Suprapubic skin (tissue), 4 donors: ENCODE results near the gene ATP9B. TPM values are rescaled to one million over a fixed set of nuclear protein-coding genes. Genes with fewer than 3 reads are reported as not detected.

Source experiments
- DNase-seq, 2 donors: peaks; one replicate each; pipeline ENCODE4 v3.0.0-alpha.2; 2019; ENCODE audit warnings: low spot score in 2 of 2
- H3K27ac ChIP-seq: fragments of 200-600 bp; sonication (generic); one replicate; pipeline ENCODE4 v1.5.1; 2019
- H3K27me3 ChIP-seq: fragments of 200-600 bp; sonication (generic); one replicate; pipeline ENCODE4 v1.5.1; 2019
- H3K36me3 ChIP-seq: fragments of 200-600 bp; sonication (generic); one replicate; pipeline ENCODE4 v1.5.1; 2019
- H3K4me1 ChIP-seq: fragments of 200-600 bp; sonication (generic); one replicate; pipeline ENCODE4 v1.5.1; 2019
- H3K4me3 ChIP-seq: fragments of 200-600 bp; sonication (generic); one replicate; pipeline ENCODE4 v1.5.1; 2019; ENCODE audit warnings: mild to moderate bottlenecking
- H3K9me3 ChIP-seq: fragments of 200-600 bp; sonication (generic); one replicate; pipeline ENCODE4 v1.5.1; 2019
- EP300 ChIP-seq: sonication (generic); formaldehyde crosslinking; IDR thresholded peaks from one replicate; pipeline ENCODE4 v1.6.1; 2017; ENCODE audit warnings: antibody characterized with exemption
- POLR2A ChIP-seq, 2 donors: fragments of 450-650 bp; IDR thresholded peaks; one replicate each; pipeline ENCODE4 v1.6.1; 2017; ENCODE audit warnings: antibody characterized with exemption in 2 of 2, mild to moderate bottlenecking in 2 of 2, moderate library complexity in 2 of 2
- POLR2AphosphoS5 ChIP-seq, 3 donors: sonication (generic); formaldehyde crosslinking; IDR thresholded peaks; one replicate each; pipeline ENCODE4 v1.6.1; 2017; ENCODE audit warnings: antibody characterized with exemption in 3 of 3
- WGBS: methylation state at CpG from one replicate; pipeline ENCODE4 v1.1.5; 2018; 5-methylcytosine and 5-hydroxymethylcytosine counted together
- total RNA-seq, 4 donors: library from RNA; depleted of rRNA; stranded (reverse); fragments of >200 nt; gene quantifications; one replicate each; pipeline ENCODE4 v1.1.0, GENCODE V29; 2016
- TF ChIP-seq, protein P1 (sequence below), 2 donors: fragments of 200-600 bp in 1 of 2; fragments of 450-650 bp in 1 of 2; sonication (generic) in 1 of 2; IDR thresholded peaks; one replicate each; pipeline ENCODE4 v1.5.1; 2016 to 2019; ENCODE audit warnings: antibody characterized with exemption in 2 of 2, mild to moderate bottlenecking in 1 of 2, moderate library complexity in 1 of 2

The ATP9B gene
- total RNA-seq, 4 donors from 2014 or later, result 30.2 to 109 (median 37.4) TPM

- Histone ChIP-seq H3K9me3 (no peaks in the 10 kb centered on the region), H3K4me1 (no peaks in the 10 kb centered on the region), H3K27ac (no peak overlapping the region), H3K27me3 (no peaks in the 10 kb centered on the region), H3K4me3 (no peak overlapping the region), H3K36me3 (peaks cover 20% of the 10 kb centered on the region)
- DNase-seq, result no peak
- WGBS, result 41% methylated on average over 2 of the region's 2 CpGs
- TF ChIP-seq, protein P1, sequence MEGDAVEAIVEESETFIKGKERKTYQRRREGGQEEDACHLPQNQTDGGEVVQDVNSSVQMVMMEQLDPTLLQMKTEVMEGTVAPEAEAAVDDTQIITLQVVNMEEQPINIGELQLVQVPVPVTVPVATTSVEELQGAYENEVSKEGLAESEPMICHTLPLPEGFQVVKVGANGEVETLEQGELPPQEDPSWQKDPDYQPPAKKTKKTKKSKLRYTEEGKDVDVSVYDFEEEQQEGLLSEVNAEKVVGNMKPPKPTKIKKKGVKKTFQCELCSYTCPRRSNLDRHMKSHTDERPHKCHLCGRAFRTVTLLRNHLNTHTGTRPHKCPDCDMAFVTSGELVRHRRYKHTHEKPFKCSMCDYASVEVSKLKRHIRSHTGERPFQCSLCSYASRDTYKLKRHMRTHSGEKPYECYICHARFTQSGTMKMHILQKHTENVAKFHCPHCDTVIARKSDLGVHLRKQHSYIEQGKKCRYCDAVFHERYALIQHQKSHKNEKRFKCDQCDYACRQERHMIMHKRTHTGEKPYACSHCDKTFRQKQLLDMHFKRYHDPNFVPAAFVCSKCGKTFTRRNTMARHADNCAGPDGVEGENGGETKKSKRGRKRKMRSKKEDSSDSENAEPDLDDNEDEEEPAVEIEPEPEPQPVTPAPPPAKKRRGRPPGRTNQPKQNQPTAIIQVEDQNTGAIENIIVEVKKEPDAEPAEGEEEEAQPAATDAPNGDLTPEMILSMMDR (IDR thresholded peaks at IDR 0.05), result no peak
These were observed 54.8 kb downstream of the ATP9B start for GRCh38 chr18:79123948-79124347.

- TF ChIP-seq POLR2A (IDR thresholded peaks at IDR 0.05) (no peak), POLR2AphosphoS5 (IDR thresholded peaks at IDR 0.05) (no peak), EP300 (no peak)
- TF ChIP-seq, protein P1 (IDR thresholded peaks at IDR 0.05), result no peak
- no peaks in the 10 kb centered on the region for H3K27me3 ChIP-seq
- no peaks in the 10 kb centered on the region for H3K4me1 ChIP-seq
- no peaks in the 10 kb centered on the region for H3K9me3 ChIP-seq
- H3K4me3 ChIP-seq, result no peak overlapping the region
- peaks cover 21% of the 10 kb centered on the region for H3K36me3 ChIP-seq
- no peak overlapping the region for H3K27ac ChIP-seq
- no peak for DNase-seq
- 79% methylated on average over 3 of the region's 3 CpGs for WGBS
These were observed 59.9 kb downstream of the ATP9B start for GRCh38 chr18:79129120-79129519.

DNA sequence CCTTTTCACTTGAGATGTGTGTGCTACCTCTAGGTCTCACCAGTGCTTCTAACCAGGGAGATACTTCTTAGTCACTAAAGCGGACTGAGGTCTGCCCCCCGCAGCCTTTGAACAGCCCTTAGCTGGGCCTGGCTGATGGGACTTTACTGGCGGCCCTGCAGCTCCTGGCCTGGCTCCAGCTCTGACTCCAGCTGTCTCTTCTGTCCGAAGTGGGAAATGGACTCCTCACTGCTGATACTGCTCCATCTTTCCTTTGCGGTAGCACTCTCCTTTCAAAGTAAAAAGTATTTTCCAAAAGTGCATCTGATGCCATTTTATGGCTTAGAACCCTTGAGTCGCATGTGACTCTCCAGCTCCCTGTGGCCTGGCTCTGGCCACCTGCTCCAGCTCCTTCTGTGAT is 64.5 kb downstream of the ATP9B start:
- no peak for TF ChIP-seq POLR2AphosphoS5 (IDR thresholded peaks at IDR 0.05)
- TF ChIP-seq, protein P1 (IDR thresholded peaks at IDR 0.05), result no peak
- no peak for TF ChIP-seq EP300
- TF ChIP-seq POLR2A (IDR thresholded peaks at IDR 0.05), result no peak
- H3K36me3 ChIP-seq, result peaks cover 10% of the 10 kb centered on the region
- no peaks in the 10 kb centered on the region for H3K9me3 ChIP-seq
- no peak overlapping the region for H3K4me3 ChIP-seq
- no peaks in the 10 kb centered on the region for H3K27me3 ChIP-seq
- WGBS, result 93% methylated on average over 6 of the region's 6 CpGs
- H3K27ac ChIP-seq, result no peak overlapping the region
- DNase-seq, result no peak
- H3K4me1 ChIP-seq, result no peaks in the 10 kb centered on the region

- Histone ChIP-seq H3K4me1 (no peaks in the 10 kb centered on the region), H3K4me3 (no peak overlapping the region), H3K27me3 (no peaks in the 10 kb centered on the region), H3K36me3 (peaks cover 10% of the 10 kb centered on the region), H3K9me3 (no peaks in the 10 kb centered on the region), H3K27ac (no peak overlapping the region)
- TF ChIP-seq POLR2AphosphoS5 (IDR thresholded peaks at IDR 0.05), result no peak
- no peak for TF ChIP-seq EP300
- no peak for TF ChIP-seq POLR2A (IDR thresholded peaks at IDR 0.05)
- TF ChIP-seq, protein P1 (IDR thresholded peaks at IDR 0.05), result no peak
- DNase-seq, result no peak
These were observed 66.7 kb downstream of the ATP9B start for GRCh38 chr18:79135924-79136323.

DNA sequence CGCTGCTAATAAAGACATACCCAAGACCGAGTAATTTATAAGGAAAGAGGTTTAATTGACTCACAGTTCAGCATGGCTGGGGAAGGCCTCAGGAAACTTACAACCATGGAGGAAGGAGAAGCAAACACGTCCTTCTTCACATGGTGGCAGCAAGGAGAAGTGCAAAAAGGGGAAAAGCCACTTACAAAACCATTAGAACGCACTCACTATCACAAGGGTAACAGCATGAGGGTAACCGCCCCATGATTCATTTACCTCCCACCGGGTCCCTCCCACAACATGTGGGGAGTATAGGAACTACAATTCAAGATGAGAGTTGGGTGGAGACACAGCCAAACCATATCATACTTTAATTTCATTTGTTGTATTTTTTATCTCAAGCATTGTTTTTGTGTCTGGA is 67.5 kb downstream of the ATP9B start:
- TF ChIP-seq, protein P1 (IDR thresholded peaks at IDR 0.05), result no peak
- TF ChIP-seq POLR2AphosphoS5 (IDR thresholded peaks at IDR 0.05) (no peak), EP300 (no peak), POLR2A (IDR thresholded peaks at IDR 0.05) (no peak)
- 91% methylated on average over 6 of the region's 6 CpGs for WGBS

More for the DNA sequence above, 67.5 kb downstream of the ATP9B start:
- Histone ChIP-seq H3K27ac (no peak overlapping the region), H3K27me3 (no peaks in the 10 kb centered on the region), H3K9me3 (no peaks in the 10 kb centered on the region), H3K36me3 (peaks cover 10% of the 10 kb centered on the region), H3K4me3 (no peak overlapping the region), H3K4me1 (no peaks in the 10 kb centered on the region)
- DNase-seq, result no peak
